Endothelial cell of umbilical vein (primary cell): ENCODE measurements around the gene CRKL. TPM values are rescaled to one million over a fixed set of nuclear protein-coding genes. Genes with fewer than 3 reads are reported as not detected.
"Not testable (repeated sequence)": the region's sequence is repeated elsewhere in the genome, so short reads cannot be mapped to it uniquely, and the experiment has no call there.

Source experiments
- BruUV-seq: library from RNA; stranded (reverse); fragments of 400-500 nt; replicated peaks from 2 replicates; lab custom pipeline; 2021; lab: Mats Ljungman, UMichigan
- CTCF ChIA-PET: fragments of 300-600, 350-600 bp; sonication (Branson Sonifier 250); formaldehyde crosslinking; loops from one replicate; lab custom pipeline; 2021; ENCODE audit warnings: antibody characterized with exemption, inconsistent platforms; lab: Charles Lee
- POLR2A ChIA-PET: fragments of 300-600, 350-600 bp; sonication (Branson Sonifier 250); formaldehyde crosslinking; loops from one replicate; lab custom pipeline; 2021; ENCODE audit warnings: antibody characterized with exemption, inconsistent platforms; lab: Charles Lee
- DNase-seq: peaks from one replicate; pipeline ENCODE4 v3.0.0-alpha.2; 2011; ENCODE audit warnings: low read depth, low spot score
- FAIRE-seq: peaks from 2 replicates; lab custom pipeline; 2011; peaks lifted over from hg19 to GRCh38; lab: Jason Lieb, UNC
- H2AFZ ChIP-seq: 2 replicates; pipeline ENCODE4 v1.6.0; 2012; ENCODE audit warnings: low read depth, low read length, control low read depth, inconsistent platforms
- H3K27ac ChIP-seq: 2 replicates; pipeline ENCODE4 v1.5.1; 2011; ENCODE audit warnings: low read depth, mild to moderate bottlenecking, control low read depth, low read length, moderate library complexity; ENCODE audit not compliant: insufficient read depth
- H3K27me3 ChIP-seq, 2 experiments: 2 replicates each; pipeline versions ENCODE4 v1.6.0 to v1.6.1; 2011; ENCODE audit warnings: low read length in 2 of 2, mixed read lengths in 1 of 2; ENCODE audit not compliant: control insufficient read depth in 2 of 2, insufficient read depth in 2 of 2
- H3K36me3 ChIP-seq, 2 experiments: 2 replicates in 1 of 2; 3 replicates in 1 of 2; pipeline ENCODE4 v1.5.1; 2011; ENCODE audit warnings: low read length in 2 of 2, mild to moderate bottlenecking in 1 of 2, moderate library complexity in 1 of 2; ENCODE audit not compliant: control insufficient read depth in 2 of 2, insufficient read depth in 2 of 2; ENCODE audit errors: extremely low read depth in 1 of 2
- H3K4me1 ChIP-seq: 3 replicates; pipeline ENCODE4 v1.5.1; 2011; ENCODE audit warnings: mild to moderate bottlenecking, low read length; ENCODE audit not compliant: control insufficient read depth, insufficient read depth; ENCODE audit errors: extremely low read depth
- H3K4me2 ChIP-seq: 2 replicates; pipeline ENCODE4 v1.6.1; 2011; ENCODE audit warnings: low read length, control low read depth, mixed read lengths; ENCODE audit not compliant: insufficient read depth
- H3K4me3 ChIP-seq, 3 experiments: fragments of 200-600 bp in 1 of 3; sonication (generic), shearing (Covaris generic) in 1 of 3; replicated peaks in 1 of 3; 2 replicates each; pipeline ENCODE4 v1.5.1; 2011 to 2016; ENCODE audit warnings: control low read depth in 3 of 3, low read length in 3 of 3, mild to moderate bottlenecking in 2 of 3, inconsistent platforms in 1 of 3, low read depth in 1 of 3, moderate library complexity in 1 of 3; ENCODE audit not compliant: insufficient read depth in 1 of 3
- H3K79me2 ChIP-seq: 2 replicates; pipeline ENCODE4 v1.6.0; 2012; ENCODE audit warnings: low read length, inconsistent platforms; ENCODE audit not compliant: control insufficient read depth, insufficient read depth
- H3K9ac ChIP-seq: replicated peaks from 2 replicates; pipeline ENCODE3; 2011; ENCODE audit warnings: low read length, control low read depth; ENCODE audit not compliant: insufficient read depth; ENCODE audit errors: extremely low read depth
- H3K9me1 ChIP-seq: replicated peaks from 3 replicates; pipeline ENCODE4 v1.6.0; 2011; ENCODE audit warnings: mild to moderate bottlenecking, low read length; ENCODE audit not compliant: control insufficient read depth, insufficient read depth; ENCODE audit errors: extremely low read depth
- H3K9me3 ChIP-seq: replicated peaks from 2 replicates; pipeline ENCODE4 v1.5.1; 2012; ENCODE audit warnings: low read length, inconsistent platforms; ENCODE audit not compliant: control insufficient read depth, insufficient read depth
- H4K20me1 ChIP-seq: replicated peaks from 2 replicates; pipeline ENCODE3; 2011; ENCODE audit warnings: mild to moderate bottlenecking, low read length; ENCODE audit not compliant: control insufficient read depth, insufficient read depth; ENCODE audit errors: extremely low read depth
- dilution Hi-C: fragments of 300-500 bp; cut with MboI; formaldehyde crosslinking; loops from one replicate; pipeline ENCODE4 v1.15.0; 2019; ENCODE audit warnings: low sequenced_read_pairs; ENCODE audit not compliant: extremely low pct_ligation_motif_present
- intact Hi-C: fragments of 100-400 bp; cut with micrococcal nuclease; formaldehyde crosslinking; loops from one replicate; pipeline ENCODE4 v1.10.0; 2022
- polyA plus RNA-seq, 4 experiments: library from polyadenylated mRNA; depleted of rRNA in 3 of 4; stranded (reverse) in 3 of 4; unstranded in 1 of 4; fragments of >200 nt; gene quantifications; 2 replicates each; pipeline versions ENCODE4 v1.2.1 to v1.2.3, GENCODE V29; 2011 to 2012; ENCODE audit warnings: missing spikeins in 1 of 4
- total RNA-seq: library from RNA; stranded (reverse); gene quantifications from 2 replicates; pipeline ENCODE4 v1.2.3, GENCODE V29; 2021

The CRKL gene
- total and polyA plus RNA-seq, 2 donors (not counting 3 experiments of a cell fraction or from before 2014, with no cell fraction given): 18.0 to 50.6 TPM

DNA sequence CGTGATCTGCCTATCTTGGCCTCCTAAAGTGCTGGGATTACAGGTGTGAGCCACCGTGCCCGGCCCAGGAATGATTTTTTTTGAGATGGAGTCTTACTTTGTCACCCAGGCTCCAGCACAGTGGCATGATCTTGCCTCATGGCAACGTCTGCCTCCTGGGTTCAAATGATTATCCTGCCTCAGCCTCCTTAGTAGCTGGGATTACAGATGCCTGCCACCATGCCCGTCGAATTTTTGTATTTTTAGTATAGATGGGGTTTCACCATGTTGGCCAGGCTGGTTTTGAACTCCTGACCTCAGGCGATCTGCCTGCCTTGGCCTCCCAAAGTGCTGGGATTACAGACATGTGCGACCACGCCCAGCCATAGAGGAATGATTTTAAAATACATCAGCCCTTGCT lies 17.8 kb downstream of the CRKL start:
- H3K27me3 ChIP-seq, H3K36me3 ChIP-seq, CTCF ChIA-PET, H3K4me2 ChIP-seq, dilution Hi-C loops, POLR2A ChIA-PET, BruUV-seq, H2AFZ ChIP-seq, intact Hi-C loops, H3K4me3 ChIP-seq, DNase-seq, H3K9ac ChIP-seq, H3K27ac ChIP-seq, H3K9me1 ChIP-seq, H3K9me3 ChIP-seq, H3K4me1 ChIP-seq, FAIRE-seq: not testable (repeated sequence)
- Histone ChIP-seq H3K79me2 (peaks cover 94% of the 10 kb centered on the region), H4K20me1 (peaks cover 20% of the 10 kb centered on the region)

DNA sequence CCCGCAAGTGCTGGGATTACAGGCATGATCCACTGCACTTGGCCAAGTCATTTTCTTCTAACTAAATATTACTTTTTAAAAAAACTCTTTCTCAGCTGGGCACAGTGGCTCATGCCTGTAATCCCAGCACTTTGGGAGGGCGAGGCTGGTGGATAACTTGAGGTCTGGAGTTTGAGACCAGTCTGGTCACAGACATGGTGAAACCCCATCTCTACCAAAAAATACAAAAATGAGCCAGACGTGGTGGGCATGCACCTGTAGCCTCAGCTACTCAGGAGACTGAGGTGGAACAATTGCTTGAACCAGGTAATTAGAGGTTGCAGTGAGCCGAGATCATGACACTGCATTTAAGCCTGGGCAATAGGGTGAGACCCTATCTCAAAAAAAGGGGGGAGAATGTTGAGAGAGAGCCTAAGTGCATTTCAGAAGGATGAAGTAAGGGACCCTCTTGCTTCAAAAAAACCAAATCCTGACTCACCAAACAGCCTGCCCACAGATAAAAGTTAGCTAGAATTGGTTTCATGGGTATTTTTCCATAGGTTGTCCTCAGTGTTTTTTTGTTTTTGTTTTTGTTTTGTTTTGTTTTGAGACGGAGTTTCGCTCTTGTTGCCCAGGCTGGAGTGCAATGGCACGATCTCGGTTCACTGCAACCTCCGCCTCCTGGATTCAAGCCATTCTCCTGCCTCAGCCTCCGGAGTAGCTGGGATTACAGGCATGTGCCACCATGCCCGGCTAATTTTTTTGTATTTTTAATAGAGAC lies 18.8 kb downstream of the CRKL start:
- H3K9me3 ChIP-seq, H3K4me2 ChIP-seq, H3K36me3 ChIP-seq, H3K4me3 ChIP-seq, BruUV-seq, intact Hi-C loops, dilution Hi-C loops, H3K27ac ChIP-seq, H3K4me1 ChIP-seq, FAIRE-seq, POLR2A ChIA-PET, H3K27me3 ChIP-seq, H3K9ac ChIP-seq, H2AFZ ChIP-seq, H3K9me1 ChIP-seq, DNase-seq: not testable (repeated sequence)
- CTCF ChIA-PET: interaction anchor here (1.5 kb wide), 1 partner anchor 9 kb away, joined by 4 read pairs; no protein-coding TSS in a partner anchor
- Histone ChIP-seq H3K79me2 (peaks cover 95% of the 10 kb centered on the region), H4K20me1 (peaks cover 20% of the 10 kb centered on the region)
